ENCODE results near the gene PPDPF.
"Not testable (repeated sequence)": the region's sequence is repeated elsewhere in the genome, so short reads cannot be mapped to it uniquely, and the experiment has no call there.

Gene PPDPF

DNA sequence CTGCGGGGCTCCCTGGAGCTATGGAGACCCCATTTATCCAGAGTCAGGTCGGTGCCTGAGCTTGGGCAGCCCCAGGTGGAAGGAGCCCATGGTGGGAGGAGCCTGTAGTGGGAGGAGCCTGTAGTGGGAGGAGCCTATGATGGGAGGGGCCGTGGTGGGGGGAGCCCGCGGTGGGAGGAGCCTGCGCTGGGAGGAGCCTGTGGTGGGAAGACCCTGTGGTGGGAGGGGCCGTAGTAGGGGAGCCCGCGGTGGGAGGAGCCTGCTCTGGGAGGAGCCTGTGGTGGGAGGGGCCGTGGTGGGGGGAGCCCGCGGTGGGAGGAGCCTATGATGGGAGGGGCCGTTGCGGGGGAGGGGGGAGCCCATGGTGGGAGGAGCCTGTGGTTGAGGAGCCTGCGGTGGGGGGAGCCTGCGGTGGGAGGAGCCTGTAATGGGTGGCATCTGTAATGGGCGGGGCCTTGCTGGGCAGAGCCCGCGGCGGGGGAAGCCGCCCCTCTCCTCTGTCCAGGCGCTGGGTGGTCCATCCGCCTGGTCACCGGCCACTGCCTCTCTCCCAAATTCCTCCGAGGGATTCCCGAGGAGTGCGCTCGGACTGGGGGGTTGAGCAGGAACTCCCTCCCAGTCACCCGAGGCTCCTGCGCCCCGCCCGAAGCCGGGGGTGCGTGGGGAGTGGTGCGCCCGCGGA, 32.8 kb downstream of the PPDPF start:
- peak; percentile 81 to 89 for DNase-seq

DNA sequence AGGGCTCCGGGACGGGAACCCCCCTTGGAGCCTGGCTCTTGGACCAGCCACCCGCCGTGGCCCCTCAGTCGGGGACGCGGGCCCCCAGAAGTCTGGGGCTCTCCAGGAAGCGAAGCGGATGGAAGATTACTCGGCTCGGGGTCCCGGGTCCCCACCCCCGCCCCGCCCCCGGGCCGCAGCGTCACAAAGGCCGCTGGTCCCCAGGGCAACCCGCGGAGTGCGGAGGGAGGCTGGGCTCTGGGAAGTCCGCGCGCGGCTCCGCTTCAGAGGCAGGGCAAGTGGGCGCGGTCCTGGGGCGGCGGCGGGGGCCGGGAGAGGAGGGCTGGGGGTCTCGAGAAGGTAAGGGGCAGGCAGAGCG, 33.3 kb downstream of the PPDPF start, which contains the start of gene FNDC11:
TSS of gene FNDC11 (plus strand) at position 227 of the 358 bp plus-strand sequence. CDS start 1,505 bp downstream, outside the sequence.
- DNase-seq = peak in 1 of 2 donors; percentile 24

DNA sequence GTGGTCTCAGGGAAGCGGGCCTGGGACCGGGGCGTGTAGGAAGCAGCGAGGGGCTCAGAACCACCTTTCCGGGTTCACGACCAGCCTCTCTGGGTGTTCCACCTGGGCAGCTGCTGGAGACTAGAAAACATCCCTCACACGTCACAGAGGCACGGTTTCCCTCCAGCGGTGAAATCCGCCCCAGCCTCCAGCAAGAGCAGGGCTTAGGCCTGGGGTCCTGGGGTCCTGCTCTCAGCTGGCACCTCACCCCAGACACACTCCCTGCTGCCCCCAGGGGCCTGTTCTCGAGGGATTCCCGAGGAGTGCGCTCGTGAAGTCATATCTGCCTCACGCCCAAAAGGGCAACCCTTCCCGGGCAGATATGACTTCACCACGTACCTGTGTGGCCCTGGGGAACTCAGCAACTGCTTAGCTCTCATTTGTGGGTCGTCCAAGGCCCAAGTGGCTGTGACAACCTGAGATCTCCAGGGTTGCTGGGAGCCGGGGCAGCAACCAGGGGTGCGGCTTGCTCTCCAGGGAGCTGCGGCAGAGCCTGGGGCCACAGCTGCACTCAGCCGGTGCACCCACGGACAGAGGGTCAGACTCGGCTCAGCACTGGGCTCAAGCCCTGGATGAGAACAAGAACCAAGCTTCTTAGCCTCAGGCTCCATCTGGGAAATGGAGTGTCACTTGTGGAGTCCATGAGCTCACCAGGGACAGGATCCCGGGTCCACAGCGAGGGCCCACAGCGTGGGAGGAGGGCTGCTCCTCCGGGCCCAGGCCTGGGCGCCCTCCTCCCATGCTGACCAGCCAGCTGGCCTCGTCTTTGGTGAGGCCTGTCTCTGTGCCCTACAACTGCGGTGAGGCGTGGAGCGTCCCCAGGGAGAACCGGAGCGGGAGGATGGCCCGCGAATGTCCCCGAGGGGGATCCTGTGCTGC, 34.1 kb downstream of the PPDPF start:
- DNase-seq = no peak

DNA sequence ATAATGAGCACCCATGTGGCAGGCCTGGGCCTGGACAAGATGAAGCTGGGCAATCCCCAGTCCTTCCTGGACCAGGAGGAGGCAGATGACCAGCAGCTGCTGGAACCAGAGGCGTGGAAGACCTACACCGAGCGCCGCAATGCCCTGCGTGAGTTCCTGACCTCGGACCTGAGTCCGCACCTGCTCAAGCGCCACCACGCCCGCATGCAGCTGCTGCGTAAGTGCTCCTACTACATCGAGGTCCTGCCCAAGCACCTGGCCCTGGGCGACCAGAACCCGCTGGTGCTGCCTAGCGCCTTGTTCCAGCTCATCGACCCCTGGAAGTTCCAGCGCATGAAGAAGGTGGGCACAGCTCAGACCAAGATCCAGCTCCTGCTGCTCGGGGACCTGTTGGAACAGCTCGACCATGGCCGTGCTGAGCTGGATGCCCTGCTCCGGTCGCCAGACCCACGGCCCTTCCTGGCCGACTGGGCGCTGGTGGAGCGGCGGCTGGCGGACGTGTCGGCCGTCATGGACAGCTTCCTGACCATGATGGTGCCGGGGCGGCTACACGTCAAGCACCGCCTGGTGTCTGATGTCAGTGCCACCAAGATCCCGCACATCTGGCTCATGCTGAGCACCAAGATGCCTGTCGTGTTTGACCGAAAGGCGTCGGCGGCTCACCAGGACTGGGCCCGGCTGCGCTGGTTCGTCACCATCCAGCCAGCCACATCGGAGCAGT, 35.3 kb downstream of the PPDPF start:
- no peak for DNase-seq

DNA sequence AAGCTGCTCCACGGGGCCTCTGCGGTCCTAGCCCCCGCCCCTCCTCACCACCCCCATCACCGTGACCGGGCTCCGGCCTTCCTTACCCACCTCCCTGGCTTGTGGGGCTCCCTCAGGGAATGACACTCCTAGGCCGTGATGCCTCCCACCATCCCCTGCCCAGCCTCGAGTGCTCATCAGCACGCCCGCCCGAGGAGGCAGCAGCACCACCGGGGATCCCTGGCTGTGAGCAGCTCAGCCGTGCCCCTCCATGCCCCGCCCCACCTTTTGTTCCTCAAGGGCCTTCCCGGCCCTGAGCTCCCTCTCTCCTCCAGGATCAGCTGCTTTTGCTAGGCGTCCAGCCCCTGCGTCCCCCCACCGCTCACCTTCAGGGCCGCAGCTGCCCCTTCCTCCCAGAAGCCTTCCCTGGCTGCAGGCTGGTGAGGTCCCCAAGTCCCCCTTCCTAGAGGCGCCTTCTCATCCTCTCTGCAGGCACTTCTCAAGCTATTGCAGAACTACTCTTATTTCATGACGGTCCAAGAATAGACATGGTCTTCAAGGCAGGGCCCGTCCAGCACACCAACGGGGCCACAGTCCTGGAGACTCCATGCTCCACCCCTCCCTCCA, 36.4 kb downstream of the PPDPF start:
- DNase-seq = no peak

DNA sequence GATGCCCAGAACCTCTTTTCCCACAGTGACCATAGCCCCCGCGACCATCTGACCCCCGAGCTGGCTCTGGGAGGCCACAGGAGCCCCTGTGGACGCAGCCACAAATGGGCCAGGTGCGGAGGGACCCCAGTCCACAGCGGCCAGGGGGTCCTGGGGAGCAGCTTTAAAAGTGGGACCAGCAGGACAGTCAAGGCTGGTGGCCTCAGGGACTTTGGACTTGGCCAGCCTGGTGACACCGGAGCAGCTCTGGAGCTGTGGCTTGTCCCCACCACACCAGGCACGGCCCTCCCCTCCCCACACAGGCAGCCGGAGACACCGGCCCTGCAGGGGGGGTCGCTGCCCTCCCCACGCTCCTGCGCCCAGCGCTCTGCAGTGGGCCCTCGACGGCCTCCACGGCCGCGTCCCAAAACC, 36.9 kb downstream of the PPDPF start:
- no peak for DNase-seq

DNA sequence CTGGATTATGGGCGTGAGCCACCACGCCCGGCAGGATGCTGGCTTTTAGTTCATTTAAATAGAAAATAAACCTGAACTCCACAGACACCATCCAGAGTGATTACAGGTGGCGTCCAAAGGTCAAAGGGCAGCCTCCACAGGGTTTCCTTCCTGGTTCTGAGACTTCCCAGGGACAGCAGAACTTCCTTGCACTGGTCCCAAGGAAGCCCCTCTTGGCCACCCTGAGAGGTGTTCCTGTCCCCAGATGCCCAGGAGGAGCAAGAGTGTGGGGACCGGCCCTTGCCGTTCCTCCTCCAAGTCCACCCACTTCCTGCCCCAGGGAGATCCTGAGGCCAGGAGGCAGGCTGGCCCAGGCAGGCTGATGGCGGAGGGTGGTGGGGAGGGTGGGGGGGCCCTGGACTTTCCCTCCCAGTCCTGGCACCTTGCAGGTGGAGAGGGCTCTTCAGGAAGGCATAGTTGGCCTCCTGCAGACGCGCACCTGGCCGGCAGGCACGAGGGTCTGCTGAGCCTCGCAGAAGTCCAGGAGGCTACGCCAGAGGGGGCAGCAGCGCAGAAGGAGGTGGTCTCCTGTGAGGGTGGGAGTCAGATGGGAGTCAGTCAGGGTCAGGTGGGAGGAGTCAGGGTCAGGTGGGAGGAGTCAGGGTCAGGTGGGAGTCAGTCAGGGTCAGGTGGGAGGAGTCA, 38.4 kb downstream of the PPDPF start:
- no peak for DNase-seq

DNA sequence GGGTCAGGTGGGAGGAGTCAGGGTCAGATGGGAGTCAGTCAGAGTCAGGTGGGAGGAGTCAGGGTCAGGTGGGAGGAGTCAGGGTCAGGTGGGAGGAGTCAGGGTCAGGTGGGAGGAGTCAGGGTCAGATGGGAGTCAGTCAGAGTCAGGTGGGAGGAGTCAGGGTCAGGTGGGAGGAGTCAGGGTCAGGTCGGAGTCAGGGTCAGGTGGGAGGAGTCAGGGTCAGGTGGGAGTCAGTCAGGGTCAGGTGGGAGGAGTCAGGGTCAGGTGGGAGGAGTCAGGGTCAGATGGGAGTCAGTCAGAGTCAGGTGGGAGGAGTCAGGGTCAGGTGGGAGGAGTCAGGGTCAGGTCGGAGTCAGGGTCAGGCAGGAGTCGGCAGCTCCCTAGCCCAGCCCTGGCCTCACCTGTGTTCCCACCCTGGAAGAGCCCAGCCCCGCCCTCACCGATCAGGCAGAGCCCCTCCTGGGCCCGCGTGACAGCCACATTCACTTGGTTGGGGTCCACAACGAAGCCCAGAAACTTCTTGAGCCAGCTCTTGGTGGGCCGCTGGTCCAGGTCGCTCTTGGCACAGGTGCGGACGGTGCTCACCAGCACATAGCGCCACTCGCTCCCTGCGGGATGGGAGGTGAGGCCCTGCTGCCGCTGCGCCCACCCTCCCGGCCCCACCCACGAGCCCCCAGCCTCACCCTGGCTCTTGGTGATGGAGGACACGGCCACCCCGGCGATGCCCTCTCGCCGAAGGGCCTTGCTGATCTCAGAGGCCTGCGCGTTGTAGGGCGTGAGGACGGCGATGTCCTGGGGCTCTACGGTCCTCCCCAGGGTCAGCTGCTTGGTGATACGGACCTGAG, 39.1 kb downstream of the PPDPF start:
- DNase-seq = not testable (repeated sequence)

DNA sequence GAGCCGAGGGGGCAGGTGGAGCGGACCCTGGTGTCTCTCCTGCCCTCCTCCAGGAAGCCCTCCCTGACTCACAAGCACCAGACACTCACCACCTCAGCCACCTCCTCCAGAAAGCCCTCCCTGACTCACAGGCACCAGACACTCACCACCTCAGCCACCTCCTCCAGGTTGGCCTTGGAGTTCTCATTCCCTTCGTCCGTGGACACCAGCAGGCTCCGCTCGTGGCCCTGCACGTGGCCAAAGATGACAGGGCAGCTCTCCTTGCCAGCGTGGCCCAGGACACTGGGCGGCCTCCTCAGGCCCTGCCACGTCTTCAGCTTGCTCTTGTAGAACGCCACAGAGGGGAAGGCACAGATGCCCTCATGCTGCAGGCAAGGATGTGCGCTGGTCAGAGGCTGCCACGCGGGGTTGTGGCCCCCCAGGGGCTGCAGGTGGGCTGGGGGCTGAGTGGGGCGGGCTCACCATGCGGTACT, 39.8 kb downstream of the PPDPF start:
- no peak for DNase-seq

DNA sequence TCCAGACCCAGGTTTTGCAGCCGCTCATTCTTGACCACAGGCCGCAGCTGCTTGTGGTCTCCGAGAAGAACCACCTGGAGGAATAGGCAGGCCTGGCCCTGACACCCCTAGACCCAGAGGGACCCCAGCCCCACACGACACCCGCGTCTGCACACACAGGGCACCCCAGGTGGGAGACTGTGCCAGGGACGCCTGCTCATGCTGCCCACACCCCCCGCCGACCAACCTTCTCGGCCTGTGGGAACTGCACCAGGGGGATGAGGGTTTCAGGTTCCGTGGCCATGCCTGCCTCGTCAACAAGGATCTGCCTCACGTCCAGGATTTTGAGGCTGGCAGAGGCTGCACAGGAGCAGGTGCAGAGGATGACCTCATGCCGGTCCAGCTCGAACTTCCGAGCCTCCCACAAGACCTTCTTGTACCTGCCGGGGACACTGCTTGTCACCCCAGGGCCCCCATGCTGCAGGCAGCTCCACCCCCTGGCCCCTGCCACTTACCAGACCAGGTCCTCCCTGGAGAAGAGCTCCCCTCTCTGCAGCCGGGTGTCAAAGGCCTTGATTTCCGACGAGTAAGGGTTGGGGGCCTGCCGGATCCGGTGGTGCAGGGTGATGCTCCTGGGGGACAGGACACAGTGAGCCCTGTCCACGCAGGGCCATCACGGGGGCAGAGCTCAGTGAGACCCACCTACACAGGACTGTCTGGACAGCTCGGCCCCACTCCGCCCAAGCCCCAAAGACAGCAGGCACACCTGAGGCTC, 40.5 kb downstream of the PPDPF start:
- no peak for DNase-seq

DNA sequence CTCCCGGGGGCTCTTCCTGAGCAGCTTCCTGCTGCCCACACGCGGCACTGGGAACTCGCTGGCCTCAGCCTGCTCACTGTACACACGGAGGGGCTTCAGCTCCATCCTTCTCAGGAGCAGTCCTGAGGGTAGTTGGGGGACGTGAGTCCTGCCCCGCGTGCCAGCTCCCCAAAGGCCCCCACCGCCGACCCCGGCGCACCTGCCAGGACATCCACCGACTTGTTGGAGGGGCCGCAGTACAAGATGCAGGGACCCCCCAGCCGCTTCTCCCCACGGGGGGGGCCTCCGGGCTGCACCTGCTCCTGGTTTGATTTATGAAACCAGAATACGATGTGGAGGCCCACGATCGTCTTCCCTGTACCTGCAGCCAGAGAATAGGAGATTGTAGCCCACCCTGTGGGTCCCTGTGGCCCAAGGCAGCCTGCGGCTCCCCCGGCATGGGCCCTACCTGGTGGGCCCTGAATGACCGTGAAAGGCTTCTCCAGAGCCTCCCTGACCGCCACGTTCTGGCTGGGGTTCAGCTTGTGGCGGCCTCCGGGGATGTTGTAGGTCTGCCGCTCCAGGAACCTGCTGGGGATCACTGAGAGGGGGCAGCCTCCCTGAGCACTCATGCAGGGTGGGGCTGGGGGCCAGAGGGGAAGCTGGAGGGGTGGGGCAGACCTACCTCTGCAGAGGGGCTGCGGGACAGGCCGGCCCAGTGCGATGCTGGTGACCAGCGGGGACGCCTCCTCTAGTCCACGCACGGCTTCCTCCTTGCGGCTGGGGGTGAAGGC, 41.2 kb downstream of the PPDPF start:
- no peak for DNase-seq

DNA sequence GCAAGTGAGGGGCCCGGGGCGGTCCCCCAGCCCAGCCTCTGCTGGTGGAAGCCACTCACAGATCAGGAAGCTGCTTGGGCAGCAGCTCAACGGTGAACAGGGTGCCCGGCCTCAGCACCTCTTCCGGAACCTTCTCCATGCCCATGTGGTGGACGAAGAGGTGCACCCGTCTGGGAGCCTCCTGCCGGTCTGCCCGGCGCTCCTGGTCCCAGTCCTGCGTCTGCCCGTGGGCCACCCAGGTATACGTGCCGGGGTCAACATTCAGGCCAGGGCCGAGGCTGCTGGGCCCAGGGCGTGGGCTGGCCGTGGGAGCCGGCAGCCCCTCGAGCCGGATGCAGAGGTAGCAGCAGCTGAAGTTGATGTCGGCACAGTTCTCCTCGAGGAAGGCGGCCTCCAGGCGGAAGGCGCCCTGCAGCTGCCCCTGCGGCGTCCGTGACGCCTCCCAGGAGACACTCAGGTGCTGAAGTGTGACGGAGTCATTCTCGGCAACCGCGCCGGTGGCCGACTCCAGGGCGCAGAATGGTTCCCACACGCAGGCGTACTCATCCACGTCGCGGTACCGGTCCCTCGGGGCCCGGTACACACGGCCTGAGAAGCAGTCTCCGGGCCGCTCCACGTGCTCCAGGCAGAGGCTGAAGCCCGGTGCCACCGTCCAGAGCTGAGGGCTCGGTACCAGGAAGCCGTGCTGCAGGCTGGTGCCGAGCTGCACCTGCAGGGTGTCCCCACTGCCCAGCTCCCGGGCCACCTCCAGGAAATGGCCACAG, 42.1 kb downstream of the PPDPF start:
- DNase-seq = no peak

DNA sequence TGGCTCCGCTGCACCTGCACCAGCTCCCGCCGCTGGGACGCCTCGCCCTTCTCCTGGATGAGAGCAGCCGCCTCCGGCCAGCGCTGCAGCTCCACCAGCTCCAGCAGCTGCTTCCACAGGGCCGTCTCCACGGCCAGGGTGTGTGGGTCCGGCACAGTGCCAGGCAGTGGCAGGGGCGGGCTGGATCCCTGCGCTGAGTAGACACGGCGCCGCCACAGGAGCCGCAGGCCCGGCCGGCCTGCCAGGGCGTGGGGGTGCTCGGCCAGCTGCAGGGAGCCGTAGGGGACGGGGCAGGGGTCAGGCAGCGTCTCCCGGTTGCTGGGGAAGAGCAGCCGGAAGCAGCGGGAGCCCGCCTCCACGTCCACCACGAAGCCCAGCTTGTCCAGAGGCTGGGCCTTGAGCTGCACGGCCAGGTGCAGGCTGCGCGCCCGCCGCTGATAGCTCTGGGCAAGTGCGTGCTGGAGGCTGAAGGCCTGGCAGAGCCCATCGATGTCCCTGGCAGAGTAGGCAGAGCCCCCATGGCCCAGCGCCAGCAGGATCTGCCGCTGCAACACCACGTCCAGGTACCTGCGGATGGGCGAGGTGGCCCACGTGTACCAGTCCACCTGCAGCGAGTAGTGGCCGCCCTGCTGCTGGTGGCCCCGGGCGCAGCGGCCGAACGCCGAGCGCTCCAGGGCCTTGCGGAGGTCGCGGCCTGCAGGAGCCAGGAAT, 42.8 kb downstream of the PPDPF start:
- no peak for DNase-seq

DNA sequence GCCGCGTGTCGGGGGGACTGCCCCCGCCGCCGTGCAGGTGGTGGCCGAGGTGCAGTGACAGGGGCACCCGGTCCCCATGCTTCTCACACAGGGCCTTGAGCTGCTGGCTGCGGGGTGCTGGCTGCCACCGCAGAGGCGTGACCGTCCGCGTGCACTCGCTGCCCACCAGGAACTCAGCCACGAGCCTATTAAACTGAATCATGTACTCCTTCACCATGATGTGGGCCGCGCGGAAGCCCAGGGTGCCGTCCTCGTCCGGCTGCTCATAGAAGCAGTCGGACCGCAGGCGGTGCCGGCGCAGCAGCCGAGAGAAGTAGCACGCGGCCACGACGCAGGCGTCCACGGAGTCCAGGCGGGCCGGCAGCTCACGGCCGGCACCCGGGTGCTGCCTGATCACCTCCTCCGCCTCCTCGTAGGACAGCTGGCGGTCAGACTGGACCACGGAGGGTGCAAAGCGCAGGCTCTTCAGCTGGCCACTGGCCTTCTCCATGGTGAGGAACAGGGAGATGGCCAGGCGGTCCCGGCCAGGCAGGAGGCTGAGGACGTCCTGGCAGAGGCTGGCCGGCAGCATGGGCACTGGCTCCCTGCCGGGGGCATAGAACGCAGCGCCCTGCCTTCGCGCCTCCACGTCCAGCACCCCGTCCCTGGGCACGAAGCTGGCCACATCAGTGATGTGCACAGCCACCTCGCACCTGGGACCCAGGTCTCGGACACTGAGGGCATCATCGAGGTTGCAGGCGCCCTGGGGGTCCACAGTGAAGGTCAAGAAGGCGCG, 43.7 kb downstream of the PPDPF start:
- DNase-seq = no peak

DNA sequence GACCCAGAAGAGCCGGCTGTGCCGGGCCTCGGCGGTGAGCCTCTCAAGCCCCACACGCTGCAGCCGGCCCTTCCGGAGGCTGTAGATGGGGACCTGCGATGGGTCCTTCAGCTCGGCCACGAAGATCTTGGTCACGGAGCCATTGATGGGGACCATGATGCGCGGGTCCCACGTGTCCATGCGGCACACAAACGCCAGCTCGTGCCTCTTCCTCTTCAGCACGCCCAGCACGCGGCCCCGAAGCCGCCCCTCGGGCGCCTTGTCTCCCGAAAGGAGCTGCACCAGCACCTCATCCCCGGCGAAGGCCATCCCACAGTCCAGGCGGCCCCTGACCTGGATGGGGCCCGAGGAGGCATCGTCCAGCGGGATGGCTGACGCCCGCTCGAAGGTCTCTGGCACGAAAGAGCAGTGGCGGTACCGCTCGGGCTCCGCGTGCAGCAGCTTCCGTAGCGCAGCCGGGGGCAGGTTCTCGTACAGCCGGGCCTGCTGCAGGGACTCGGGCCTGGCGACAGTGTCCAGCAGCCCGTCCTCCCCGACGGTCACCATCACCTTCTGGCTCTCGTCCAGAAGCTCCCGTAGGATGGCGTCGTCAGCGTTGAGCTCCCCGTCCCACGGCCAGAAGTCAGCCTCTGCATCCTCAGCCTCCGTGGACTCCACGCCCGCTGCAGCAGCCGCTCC, 44.6 kb downstream of the PPDPF start:
- no peak for DNase-seq

DNA sequence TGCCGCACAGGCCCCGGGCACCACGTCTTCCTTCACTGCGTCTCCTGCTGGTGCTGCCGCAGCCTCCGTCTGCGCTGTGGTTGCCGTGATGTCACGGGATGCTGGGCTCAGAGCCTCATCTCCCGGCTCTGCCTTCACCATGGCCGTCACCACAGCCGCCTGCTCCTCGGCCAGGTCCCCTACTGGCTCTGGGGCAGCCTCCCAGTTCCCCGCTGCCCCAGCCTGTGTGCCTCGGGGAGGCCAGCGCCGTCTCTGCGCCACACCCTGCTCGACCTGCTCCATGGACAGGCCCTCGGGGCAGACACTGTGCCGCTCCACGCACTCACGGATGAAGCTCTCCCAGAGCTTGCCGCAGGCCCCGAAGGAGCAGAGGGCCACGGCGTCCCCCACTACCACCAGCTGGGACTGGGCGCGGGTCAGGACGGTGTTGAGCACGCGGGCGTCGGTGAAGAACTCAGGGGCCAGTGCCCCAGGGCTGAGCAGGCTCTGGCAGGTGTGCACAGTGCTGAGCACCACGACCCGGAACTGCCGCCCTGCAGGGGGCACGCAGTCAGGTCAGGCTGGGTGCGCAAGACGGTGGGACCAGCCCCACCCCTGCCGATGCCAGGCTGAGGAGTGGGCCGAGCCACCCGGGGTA, 45.3 kb downstream of the PPDPF start:
- no peak for DNase-seq

All from stimulated activated CD4-positive, alpha-beta T cell treated with anti-CD3 and anti-CD28 coated beads, Interleukin-2, amount 100 ng/mL, for 48 hours (primary cell).